WERI-Rb-1 (cell line): ENCODE results near the gene ATP11A.

Experiments used
- DNase-seq: peaks from one replicate; pipeline ENCODE4 v3.0.0-alpha.2; 2020
- H3K27ac ChIP-seq: fragments of 250-450 bp; sonication (Bioruptor Pico); 2 replicates; pipeline ENCODE4 v1.5.1; 2020; ENCODE audit warnings: mild to moderate bottlenecking, moderate library complexity
- H3K27me3 ChIP-seq: fragments of 250-450 bp; sonication (Bioruptor Pico); 2 replicates; pipeline ENCODE4 v1.5.1; 2021; ENCODE audit warnings: mild to moderate bottlenecking, low read depth, moderate library complexity; ENCODE audit not compliant: insufficient read depth, severe bottlenecking
- H3K36me3 ChIP-seq: fragments of 250-450 bp; sonication (Bioruptor Pico); 2 replicates; pipeline ENCODE4 v1.5.1; 2020; ENCODE audit warnings: mild to moderate bottlenecking, moderate library complexity
- H3K4me3 ChIP-seq: 2 replicates; pipeline ENCODE4 v1.5.1; 2011; ENCODE audit warnings: low read depth, mild to moderate bottlenecking, control low read depth, low read length
- H3K9me3 ChIP-seq: fragments of 250-450 bp; sonication (Bioruptor Pico); 2 replicates; pipeline ENCODE4 v1.5.1; 2021; ENCODE audit warnings: mild to moderate bottlenecking, moderate library complexity; ENCODE audit not compliant: severe bottlenecking
- TF ChIP-seq, protein P1 (sequence below): IDR thresholded peaks from 2 replicates; pipeline ENCODE4 v1.5.1; 2011; ENCODE audit warnings: low read depth, mild to moderate bottlenecking, control low read depth, inconsistent platforms, low read length

ATP11A gene

DNA sequence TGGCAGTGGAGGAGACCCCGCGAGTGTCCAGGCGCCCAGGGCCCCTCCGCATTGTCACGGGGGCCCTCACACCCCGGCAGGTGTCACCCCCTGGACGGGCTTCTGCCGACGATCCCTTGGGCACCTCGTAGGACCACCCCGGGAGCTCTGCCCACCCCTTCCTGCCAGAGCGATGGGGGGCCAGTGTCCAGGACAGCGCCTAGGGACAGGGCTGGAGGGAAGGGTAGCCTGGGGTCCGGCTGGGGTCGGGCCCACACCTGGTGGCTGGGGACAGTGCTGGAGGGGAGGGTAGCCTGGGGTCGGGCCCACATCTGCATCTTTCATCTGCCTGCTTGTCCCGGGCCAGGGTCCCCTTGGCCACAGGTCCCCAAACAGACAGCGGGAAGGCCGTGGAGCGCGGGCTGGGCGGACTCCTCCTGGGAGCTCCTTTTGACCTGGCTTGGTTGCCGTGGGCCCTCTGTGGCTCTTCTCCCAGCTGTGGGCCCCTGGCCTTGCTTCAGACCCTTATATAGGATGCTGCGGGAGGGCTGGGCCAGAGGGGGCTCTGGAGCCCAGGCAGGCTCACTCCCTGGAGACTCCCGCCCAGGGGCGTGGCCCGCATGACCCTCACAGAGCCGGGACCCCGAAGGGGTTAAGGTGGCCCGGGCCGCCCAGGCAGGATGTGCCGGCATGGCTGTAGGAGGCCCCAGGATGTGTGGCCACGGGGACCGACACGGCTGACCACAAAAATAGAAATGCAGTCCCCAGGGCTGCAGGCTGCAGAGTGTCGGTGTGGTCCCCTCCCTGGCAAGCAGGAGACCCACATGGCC, 205.0 kb downstream of the ATP11A start:
- H3K27me3 ChIP-seq, result no peaks in the 10 kb centered on the region
- H3K27ac ChIP-seq, result peak overlapping the region; percentile 66
- H3K36me3 ChIP-seq, result peaks cover 4% of the 10 kb centered on the region
- H3K9me3 ChIP-seq, result no peaks in the 10 kb centered on the region
- TF ChIP-seq, protein P1, sequence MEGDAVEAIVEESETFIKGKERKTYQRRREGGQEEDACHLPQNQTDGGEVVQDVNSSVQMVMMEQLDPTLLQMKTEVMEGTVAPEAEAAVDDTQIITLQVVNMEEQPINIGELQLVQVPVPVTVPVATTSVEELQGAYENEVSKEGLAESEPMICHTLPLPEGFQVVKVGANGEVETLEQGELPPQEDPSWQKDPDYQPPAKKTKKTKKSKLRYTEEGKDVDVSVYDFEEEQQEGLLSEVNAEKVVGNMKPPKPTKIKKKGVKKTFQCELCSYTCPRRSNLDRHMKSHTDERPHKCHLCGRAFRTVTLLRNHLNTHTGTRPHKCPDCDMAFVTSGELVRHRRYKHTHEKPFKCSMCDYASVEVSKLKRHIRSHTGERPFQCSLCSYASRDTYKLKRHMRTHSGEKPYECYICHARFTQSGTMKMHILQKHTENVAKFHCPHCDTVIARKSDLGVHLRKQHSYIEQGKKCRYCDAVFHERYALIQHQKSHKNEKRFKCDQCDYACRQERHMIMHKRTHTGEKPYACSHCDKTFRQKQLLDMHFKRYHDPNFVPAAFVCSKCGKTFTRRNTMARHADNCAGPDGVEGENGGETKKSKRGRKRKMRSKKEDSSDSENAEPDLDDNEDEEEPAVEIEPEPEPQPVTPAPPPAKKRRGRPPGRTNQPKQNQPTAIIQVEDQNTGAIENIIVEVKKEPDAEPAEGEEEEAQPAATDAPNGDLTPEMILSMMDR, result 0 out of 2 replicates have a peak, but pooled peaks have one; percentile 2
- no peak for DNase-seq
- H3K4me3 ChIP-seq, result peak overlapping the region; percentile 70

DNA sequence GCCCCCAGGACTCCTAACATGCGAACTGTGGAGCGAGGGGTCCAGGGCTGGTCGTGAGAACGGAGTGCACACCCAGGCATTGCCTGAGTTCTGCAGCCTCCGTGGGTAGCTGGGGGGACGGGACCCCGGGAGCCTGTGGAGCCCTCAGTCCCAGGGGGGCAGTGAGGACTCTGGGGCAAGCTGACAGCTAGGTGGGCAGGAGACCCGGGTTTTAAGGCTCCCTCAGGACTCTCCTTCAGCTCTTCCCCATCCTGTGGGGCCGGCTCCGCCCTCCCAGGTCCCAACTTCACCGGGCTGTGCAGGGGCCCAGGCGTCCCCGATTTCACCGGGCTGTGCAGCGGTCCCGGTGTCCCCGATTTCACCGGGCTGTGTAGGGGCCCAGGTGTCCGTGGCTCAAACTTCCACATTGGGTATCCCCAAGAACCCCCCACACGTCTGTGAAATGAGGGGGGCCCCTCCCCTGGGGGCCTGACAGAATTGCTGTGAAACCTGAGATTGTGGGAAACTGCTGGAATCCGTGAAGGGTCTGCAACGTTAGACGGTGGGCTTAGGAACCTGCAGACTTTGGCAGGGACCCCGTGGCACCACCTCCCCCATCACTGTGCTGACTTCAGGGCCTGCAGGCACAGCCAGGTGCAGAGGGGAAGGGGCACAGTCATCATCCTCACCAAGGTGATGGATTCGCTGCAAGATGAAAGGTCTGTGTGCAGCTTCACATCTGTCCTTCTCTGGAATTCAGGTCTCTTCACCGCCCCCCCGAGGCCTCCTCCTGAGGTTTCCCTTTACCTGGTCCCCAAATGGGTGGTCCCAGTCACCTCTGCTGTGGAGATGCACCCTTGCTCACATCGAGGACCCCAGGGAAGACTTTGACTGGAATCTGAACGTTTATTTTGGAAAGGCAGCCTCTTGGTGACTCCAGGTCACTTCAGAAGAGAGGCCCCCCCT, 206.0 kb downstream of the ATP11A start:
- Histone ChIP-seq H3K27me3 (no peaks in the 10 kb centered on the region), H3K27ac (no peak overlapping the region), H3K4me3 (no peak overlapping the region; the same call in 1 of the 2 replicates), H3K36me3 (peaks cover 4% of the 10 kb centered on the region), H3K9me3 (no peaks in the 10 kb centered on the region)
- DNase-seq, result no peak
- TF ChIP-seq, protein P1, result no peak

DNA sequence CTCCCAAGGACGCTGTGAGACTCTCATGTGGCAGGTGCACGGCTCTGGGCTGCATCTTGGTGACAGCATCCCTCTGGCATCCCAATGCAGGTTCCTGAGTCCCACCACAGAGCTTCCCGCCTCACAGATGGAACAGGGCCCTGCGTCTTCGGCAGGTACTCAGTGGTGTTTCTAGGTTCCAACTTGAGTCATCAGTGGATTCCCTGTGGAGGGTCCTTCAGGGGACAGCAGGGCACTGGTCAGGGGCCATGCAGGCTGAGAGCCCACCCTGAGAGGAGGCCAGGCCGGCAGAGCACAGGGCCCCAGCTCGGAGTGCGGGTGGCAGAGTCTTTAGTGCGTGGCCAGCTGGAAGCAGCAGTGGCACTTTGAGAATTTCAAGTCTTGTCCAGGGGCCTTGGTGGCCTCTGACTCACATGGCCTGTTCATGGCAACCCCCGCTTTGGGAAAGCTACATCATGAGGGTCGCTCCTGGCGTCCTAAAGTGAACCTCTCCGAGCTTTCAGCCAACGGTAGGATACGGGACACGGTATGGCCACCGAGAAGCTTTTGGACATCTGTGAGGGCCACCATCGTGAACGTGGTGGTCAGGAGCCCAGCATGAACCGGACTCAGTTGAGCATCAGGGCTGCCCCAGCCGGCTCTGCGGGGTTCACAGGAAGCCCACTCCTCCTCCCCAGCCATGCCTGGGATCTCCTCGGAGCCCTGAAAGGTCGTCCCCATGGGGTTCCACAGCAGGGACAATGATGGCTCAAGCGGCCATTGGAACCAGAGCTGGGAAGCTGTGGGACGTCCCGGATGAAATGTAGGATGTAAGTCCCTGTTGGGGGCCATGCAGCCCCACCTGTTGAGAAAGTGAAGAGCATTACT, 207.1 kb downstream of the ATP11A start:
- no peaks in the 10 kb centered on the region for H3K9me3 ChIP-seq
- H3K4me3 ChIP-seq, result no peak overlapping the region
- peaks cover 4% of the 10 kb centered on the region for H3K36me3 ChIP-seq
- no peaks in the 10 kb centered on the region for H3K27me3 ChIP-seq
- TF ChIP-seq, protein P1, result no peak
- peak; percentile 6 for DNase-seq
- H3K27ac ChIP-seq, result no peak overlapping the region

DNA sequence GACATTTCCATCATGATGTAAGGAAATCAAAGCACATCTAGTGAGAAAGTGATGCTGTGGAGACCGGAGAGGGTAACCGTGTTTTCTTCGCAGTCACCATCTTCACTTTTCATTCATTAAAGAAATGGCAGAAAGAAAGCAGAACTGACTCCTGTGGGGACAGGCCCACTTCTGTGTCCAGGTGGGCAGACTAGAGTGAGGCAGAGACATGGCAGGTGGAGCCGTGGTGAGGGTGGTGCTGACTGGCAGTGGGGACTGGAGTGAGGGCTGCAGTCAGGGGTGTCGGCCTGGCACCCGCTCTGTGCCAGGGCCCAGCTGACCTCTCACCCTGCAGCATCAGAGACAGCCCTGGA, 207.7 kb downstream of the ATP11A start:
- Histone ChIP-seq H3K36me3 (peaks cover 4% of the 10 kb centered on the region), H3K4me3 (no peak overlapping the region), H3K9me3 (no peaks in the 10 kb centered on the region), H3K27me3 (no peaks in the 10 kb centered on the region), H3K27ac (no peak overlapping the region)
- TF ChIP-seq, protein P1, result no peak
- DNase-seq, result no peak

GRCh38 chr13:112897956-112898620, 208.2 kb downstream of the ATP11A start:
- Histone ChIP-seq H3K27ac (no peak overlapping the region), H3K27me3 (no peaks in the 10 kb centered on the region), H3K9me3 (no peaks in the 10 kb centered on the region), H3K36me3 (peaks cover 4% of the 10 kb centered on the region), H3K4me3 (no peak overlapping the region)
- DNase-seq, result peak; percentile 30
- TF ChIP-seq, protein P1, result no peak
